Activated naive CD8-positive, alpha-beta T cell treated with anti-CD3 and anti-CD28 coated beads, Interleukin-2, amount 50 U/mL, for 24 hours (primary cell): ENCODE results near the gene DMAC2.
"Not testable (repeated sequence)": the region's sequence is repeated elsewhere in the genome, so short reads cannot be mapped to it uniquely, and the experiment has no call there.

Experiments used
- ATAC-seq: fragments of 150-1000 bp; cut with Tn5 transposase; one replicate; pipeline ENCODE4 v1.10.0; 2021
- DNase-seq: peaks from one replicate; pipeline ENCODE4 v3.0.0; 2021
- H3K27ac Mint-ChIP-seq: one replicate; pipeline ENCODE4 v1.8.0; 2021; ENCODE audit warnings: mild to moderate bottlenecking, mixed read lengths
- H3K27me3 Mint-ChIP-seq: one replicate; pipeline ENCODE4 v1.8.0; 2021; ENCODE audit warnings: mixed read lengths
- H3K36me3 Mint-ChIP-seq: one replicate; pipeline ENCODE4 v1.8.0; 2021; ENCODE audit warnings: low read depth, mixed read lengths
- H3K4me1 Mint-ChIP-seq: one replicate; pipeline ENCODE4 v1.8.0; 2021; ENCODE audit warnings: mixed read lengths
- H3K4me3 Mint-ChIP-seq: one replicate; pipeline ENCODE4 v1.8.0; 2021; ENCODE audit warnings: mild to moderate bottlenecking, moderate library complexity, mixed read lengths
- H3K9me3 Mint-ChIP-seq: one replicate; pipeline ENCODE4 v1.8.0; 2021; ENCODE audit warnings: mixed read lengths

Gene DMAC2

GRCh38 chr19:41421314-41421713, 18.4 kb downstream of the DMAC2 start:
- Mint-ChIP-seq H3K4me3 (no peak overlapping the region), H3K27me3 (no peaks in the 10 kb centered on the region), H3K27ac (no peak overlapping the region)

GRCh38 chr19:41420101-41420880, 19.4 kb downstream of the DMAC2 start:
- Mint-ChIP-seq H3K4me3 (no peak overlapping the region), H3K27ac (no peak overlapping the region), H3K4me1 (no peaks in the 10 kb centered on the region), H3K36me3 (peaks cover 4% of the 10 kb centered on the region), H3K27me3 (no peaks in the 10 kb centered on the region), H3K9me3 (no peaks in the 10 kb centered on the region)
- ATAC-seq (no peak), DNase-seq (no peak)

More at GRCh38 chr19:41421314-41421713, 18.4 kb downstream of the DMAC2 start:
- DNase-seq (no peak), ATAC-seq (no peak)
- Mint-ChIP-seq H3K36me3 (peaks cover 4% of the 10 kb centered on the region), H3K4me1 (no peaks in the 10 kb centered on the region), H3K9me3 (no peaks in the 10 kb centered on the region)

GRCh38 chr19:41416194-41416674, 23.5 kb downstream of the DMAC2 start:
- no peaks in the 10 kb centered on the region for H3K27me3 Mint-ChIP-seq
- ATAC-seq (no peak), DNase-seq (no peak)
- no peaks in the 10 kb centered on the region for H3K9me3 Mint-ChIP-seq
- peaks cover 7% of the 10 kb centered on the region for H3K36me3 Mint-ChIP-seq
- no peak overlapping the region for H3K27ac Mint-ChIP-seq
- no peaks in the 10 kb centered on the region for H3K4me1 Mint-ChIP-seq
- H3K4me3 Mint-ChIP-seq = no peak overlapping the region

GRCh38 chr19:41415154-41415571, 24.5 kb downstream of the DMAC2 start:
- Mint-ChIP-seq H3K27ac (no peak overlapping the region), H3K4me3 (no peak overlapping the region), H3K36me3 (peaks cover 7% of the 10 kb centered on the region), H3K27me3 (no peaks in the 10 kb centered on the region), H3K4me1 (peaks cover under 1% of the 10 kb centered on the region), H3K9me3 (no peaks in the 10 kb centered on the region)
- ATAC-seq = no peak
- no peak for DNase-seq

- Mint-ChIP-seq H3K4me3 (no peak overlapping the region), H3K4me1 (peaks cover 4% of the 10 kb centered on the region), H3K27me3 (no peaks in the 10 kb centered on the region), H3K36me3 (peaks cover 7% of the 10 kb centered on the region), H3K9me3 (no peaks in the 10 kb centered on the region), H3K27ac (no peak overlapping the region)
- ATAC-seq = no peak
- no peak for DNase-seq
Measured at GRCh38 chr19:41414461-41414860, 25.3 kb downstream of the DMAC2 start.

GRCh38 chr19:41413947-41414346, 25.8 kb downstream of the DMAC2 start:
- H3K27ac Mint-ChIP-seq = no peak overlapping the region
- H3K9me3 Mint-ChIP-seq = no peaks in the 10 kb centered on the region
- H3K4me1 Mint-ChIP-seq = peaks cover 4% of the 10 kb centered on the region
- DNase-seq (no peak), ATAC-seq (no peak)
- no peak overlapping the region for H3K4me3 Mint-ChIP-seq
- peaks cover 7% of the 10 kb centered on the region for H3K36me3 Mint-ChIP-seq
- no peaks in the 10 kb centered on the region for H3K27me3 Mint-ChIP-seq

- H3K27ac Mint-ChIP-seq = no peak overlapping the region
- H3K4me1 Mint-ChIP-seq = peaks cover 4% of the 10 kb centered on the region
- H3K36me3 Mint-ChIP-seq = peaks cover 7% of the 10 kb centered on the region
- DNase-seq (no peak), ATAC-seq (no peak)
- H3K4me3 Mint-ChIP-seq = no peak overlapping the region
- H3K9me3 Mint-ChIP-seq = no peaks in the 10 kb centered on the region
- no peaks in the 10 kb centered on the region for H3K27me3 Mint-ChIP-seq
Measured at GRCh38 chr19:41412953-41413352, 26.8 kb downstream of the DMAC2 start.

- no peaks in the 10 kb centered on the region for H3K27me3 Mint-ChIP-seq
- H3K9me3 Mint-ChIP-seq = no peaks in the 10 kb centered on the region
- peaks cover 4% of the 10 kb centered on the region for H3K4me1 Mint-ChIP-seq
- DNase-seq (no peak), ATAC-seq (no peak)
- H3K36me3 Mint-ChIP-seq = peaks cover 4% of the 10 kb centered on the region
- H3K4me3 Mint-ChIP-seq = no peak overlapping the region
- no peak overlapping the region for H3K27ac Mint-ChIP-seq
Measured at GRCh38 chr19:41411968-41412265, 27.8 kb downstream of the DMAC2 start.

GRCh38 chr19:41411100-41411967, 28.4 kb downstream of the DMAC2 start:
- Mint-ChIP-seq H3K27ac (no peak overlapping the region), H3K27me3 (no peaks in the 10 kb centered on the region), H3K36me3 (peaks cover 3% of the 10 kb centered on the region), H3K9me3 (no peaks in the 10 kb centered on the region), H3K4me3 (no peak overlapping the region), H3K4me1 (peaks cover 4% of the 10 kb centered on the region)
- ATAC-seq (no peak), DNase-seq (no peak)

- Mint-ChIP-seq H3K27me3 (no peaks in the 10 kb centered on the region), H3K36me3 (peaks cover 2% of the 10 kb centered on the region), H3K9me3 (no peaks in the 10 kb centered on the region), H3K27ac (peak overlapping the region; percentile 44), H3K4me1 (peaks cover 4% of the 10 kb centered on the region), H3K4me3 (no peak overlapping the region)
- DNase-seq = no peak
- ATAC-seq = no peak
Measured at GRCh38 chr19:41410336-41411054, 29.2 kb downstream of the DMAC2 start.

- Mint-ChIP-seq H3K4me1 (peaks cover 4% of the 10 kb centered on the region), H3K36me3 (peaks cover 2% of the 10 kb centered on the region), H3K4me3 (no peak overlapping the region), H3K9me3 (no peaks in the 10 kb centered on the region), H3K27me3 (no peaks in the 10 kb centered on the region), H3K27ac (no peak overlapping the region)
- DNase-seq (no peak), ATAC-seq (no peak)
Measured at GRCh38 chr19:41409288-41409687, 30.4 kb downstream of the DMAC2 start.

GRCh38 chr19:41408846-41409245, 30.9 kb downstream of the DMAC2 start:
- DNase-seq, H3K36me3 Mint-ChIP-seq, H3K9me3 Mint-ChIP-seq, ATAC-seq, H3K27me3 Mint-ChIP-seq, H3K4me1 Mint-ChIP-seq, H3K27ac Mint-ChIP-seq, H3K4me3 Mint-ChIP-seq: not testable (repeated sequence)

GRCh38 chr19:41408256-41408655, 31.5 kb downstream of the DMAC2 start:
- peaks cover 4% of the 10 kb centered on the region for H3K4me1 Mint-ChIP-seq
- no peak overlapping the region for H3K4me3 Mint-ChIP-seq

GRCh38 chr19:41407271-41407670, 32.4 kb downstream of the DMAC2 start:
- Mint-ChIP-seq H3K36me3 (no peaks in the 10 kb centered on the region), H3K27me3 (no peaks in the 10 kb centered on the region), H3K27ac (no peak overlapping the region), H3K9me3 (no peaks in the 10 kb centered on the region), H3K4me3 (no peak overlapping the region), H3K4me1 (peaks cover 4% of the 10 kb centered on the region)
- no peak for DNase-seq
- ATAC-seq = no peak

More at GRCh38 chr19:41408256-41408655, 31.5 kb downstream of the DMAC2 start:
- no peak for ATAC-seq
- Mint-ChIP-seq H3K27ac (no peak overlapping the region), H3K27me3 (no peaks in the 10 kb centered on the region), H3K36me3 (peaks cover 2% of the 10 kb centered on the region), H3K9me3 (no peaks in the 10 kb centered on the region)
- DNase-seq = no peak
